K562 (cell line): ENCODE measurements around the gene TMEM131. TPM values are rescaled to one million over a fixed set of nuclear protein-coding genes. Genes with fewer than 3 reads are reported as not detected.

ENCODE experiments used
- AFF4 ChIP-seq: sonication (generic); formaldehyde crosslinking; IDR thresholded peaks from 2 replicates; pipeline ENCODE4 v1.8.0; 2023; ENCODE audit warnings: mild to moderate bottlenecking, missing genetic modification reagents
- EGR1 ChIP-seq: fragments of 450-650 bp; conservative IDR thresholded peaks from 2 replicates; pipeline ENCODE4 v1.6.1; 2017; ENCODE audit warnings: mild to moderate bottlenecking
- ETS1 ChIP-seq: conservative IDR thresholded peaks from 2 replicates; pipeline ENCODE4 v1.6.1; 2011; ENCODE audit warnings: low read depth, mild to moderate bottlenecking, low read length; ENCODE audit not compliant: control insufficient read depth
- FOXP1 ChIP-seq: sonication (generic); formaldehyde crosslinking; IDR thresholded peaks from 2 replicates; pipeline ENCODE4 v1.8.0; 2022; ENCODE audit warnings: mild to moderate bottlenecking, missing genetic modification reagents
- FUS ChIP-seq: fragments of 200-400 bp; formaldehyde crosslinking; optimal IDR thresholded peaks from 2 replicates; pipeline ENCODE3; 2017; ENCODE audit warnings: low read depth, low read length
- NR0B1 ChIP-seq: fragments of 450-650 bp; IDR thresholded peaks from one replicate; pipeline ENCODE4 v1.6.1; 2018; ENCODE audit warnings: mild to moderate bottlenecking, moderate library complexity; ENCODE audit not compliant: partially characterized antibody
- ZBTB11 ChIP-seq, 3 experiments: fragments of 200-800 bp in 1 of 3; fragments of 250-450 bp in 1 of 3; fragments of 450-650 bp in 1 of 3; sonication (Bioruptor Pico) in 1 of 3; sonication (Bioruptor generic) in 1 of 3; formaldehyde crosslinking in 1 of 3; IDR thresholded peaks; 2 replicates each; pipeline versions ENCODE4 v1.6.1 to v1.8.0; 2016 to 2022; ENCODE audit warnings: mild to moderate bottlenecking in 2 of 3, missing genetic modification characterization in 2 of 3, missing compliant biosample characterization in 1 of 3, moderate library complexity in 1 of 3
- ZBTB7A ChIP-seq: IDR thresholded peaks from 2 replicates; pipeline ENCODE4 v1.6.1; 2011; ENCODE audit warnings: low read depth, mild to moderate bottlenecking, low read length, moderate library complexity, borderline replicate concordance; ENCODE audit not compliant: control insufficient read depth
- ZNF134 ChIP-seq: fragments of 250-450 bp; sonication (Bioruptor Pico); conservative IDR thresholded peaks from 2 replicates; pipeline ENCODE4 v1.4.0; 2020
- ZNF197 ChIP-seq: fragments of 200-800 bp; sonication (Bioruptor generic); IDR thresholded peaks from 2 replicates; pipeline ENCODE4 v1.6.1; 2016; ENCODE audit warnings: low read depth, missing genetic modification characterization, missing compliant biosample characterization
- ZNF592 ChIP-seq: fragments of 450-650 bp; IDR thresholded peaks from 2 replicates; pipeline ENCODE4 v1.6.1; 2017; ENCODE audit warnings: antibody characterized with exemption, mild to moderate bottlenecking
- polyA plus RNA-seq, 8 experiments: library from polyadenylated mRNA; depleted of rRNA in 4 of 8; stranded (reverse) in 5 of 8; unstranded in 3 of 8; fragments of >200 nt; fragmentation: Nextera tagmentation in 2 of 8; fragmentation: Illumina TruSeq in 1 of 8; extraction: Ambion mirVana in 2 of 8; extraction: Trizol in 1 of 8; gene quantifications; 2 replicates each; pipeline versions ENCODE4 v1.2.1 to v1.2.3, GENCODE V29; 2011 to 2014; ENCODE audit warnings: inconsistent platforms in 1 of 8, missing spikeins in 1 of 8
- total RNA-seq, 7 experiments: library from RNA; depleted of rRNA in 6 of 7; stranded (reverse); fragments of >200 nt in 6 of 7; fragmentation: Illumina TruSeq in 2 of 7; extraction: Trizol in 2 of 7; gene quantifications; 2 replicates each; pipeline versions ENCODE4 v1.2.1 to v1.2.3, GENCODE V29; 2011 to 2021; ENCODE audit warnings: low replicate concordance in 1 of 7

The TMEM131 gene
- total and polyA plus RNA-seq, 9 of the 15 experiments (the other 6 are each of a cell fraction or from before 2014, with no cell fraction given) = 2.5 to 21.1 (median 12.4) TPM

- TF ChIP-seq ZNF592 = 0 out of 2 replicates have a peak, but pooled peaks have one; percentile 23
- no peak for TF ChIP-seq FUS
- peak; percentile 16; the same call in 1 of the 2 replicates for TF ChIP-seq ZNF197 (CRISPR knock-in tag)
- TF ChIP-seq AFF4 (CRISPR knock-in tag) = peak; percentile 84; the same call in 1 of the 2 replicates
- TF ChIP-seq ZNF134 (CRISPR knock-in tag) = no peak
- peak; percentile 10; the same call in 1 of the 2 replicates for TF ChIP-seq FOXP1 (CRISPR knock-in tag)
- TF ChIP-seq ETS1 = no peak
- TF ChIP-seq ZBTB7A = no peak
- no peak for TF ChIP-seq NR0B1
- peak in 1 of 3 experiments; percentile 61; a peak in 1 of 6 replicates for TF ChIP-seq ZBTB11 (CRISPR knock-in tag; IDR thresholded peaks at IDR 0.05)
- TF ChIP-seq EGR1 = no peak
Observed at GRCh38 chr2:97995026-97995733, 568 bp downstream of the TMEM131 start (continued).
